Hematopoietic multipotent progenitor cell (in vitro differentiated cells): Measurements from ENCODE around the gene CD82. TPM values are rescaled to one million over a fixed set of nuclear protein-coding genes. Genes with fewer than 3 reads are reported as not detected.
"Not testable (repeated sequence)": the region's sequence is repeated elsewhere in the genome, so short reads cannot be mapped to it uniquely, and the experiment has no call there.

Source experiments
- DNase-seq, 3 donors: peaks; one replicate each; pipeline ENCODE4 v3.0.0-alpha.2; 2011 to 2015; ENCODE audit warnings: low read depth in 2 of 3, low spot score in 2 of 3
- total RNA-seq: library from RNA; depleted of rRNA; stranded (reverse); fragments of >200 nt; gene quantifications from one replicate; pipeline ENCODE4 v1.2.3, GENCODE V29; 2012

Gene CD82
- total RNA-seq, 1 donor: 326 TPM

GRCh38 chr11:44559207-44559939 is 6.1 kb upstream of the CD82 start:
- DNase-seq: peak in 1 of 3 donors; percentile 9

DNA sequence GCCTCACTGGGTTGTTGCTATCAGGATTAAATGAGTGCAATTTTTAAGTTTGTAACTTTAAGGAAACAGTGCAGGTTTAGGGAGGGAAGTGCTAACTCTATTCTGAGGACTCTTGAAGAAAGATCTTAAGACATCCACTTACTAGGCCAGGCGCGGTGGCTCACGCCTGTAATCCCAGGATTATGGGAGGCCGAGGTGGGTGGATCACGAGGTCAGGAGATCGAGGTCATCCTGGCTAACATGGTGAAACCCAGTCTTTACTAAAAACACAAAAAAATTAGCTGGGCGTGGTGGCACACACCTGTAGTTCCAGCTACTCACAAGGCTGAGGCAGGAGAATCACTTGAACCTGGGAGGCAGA is 5.5 kb upstream of the CD82 start:
- DNase-seq: not testable (repeated sequence)

- no peak for DNase-seq
Observed at GRCh38 chr11:44561275-44561805, 4.1 kb upstream of the CD82 start.

DNA sequence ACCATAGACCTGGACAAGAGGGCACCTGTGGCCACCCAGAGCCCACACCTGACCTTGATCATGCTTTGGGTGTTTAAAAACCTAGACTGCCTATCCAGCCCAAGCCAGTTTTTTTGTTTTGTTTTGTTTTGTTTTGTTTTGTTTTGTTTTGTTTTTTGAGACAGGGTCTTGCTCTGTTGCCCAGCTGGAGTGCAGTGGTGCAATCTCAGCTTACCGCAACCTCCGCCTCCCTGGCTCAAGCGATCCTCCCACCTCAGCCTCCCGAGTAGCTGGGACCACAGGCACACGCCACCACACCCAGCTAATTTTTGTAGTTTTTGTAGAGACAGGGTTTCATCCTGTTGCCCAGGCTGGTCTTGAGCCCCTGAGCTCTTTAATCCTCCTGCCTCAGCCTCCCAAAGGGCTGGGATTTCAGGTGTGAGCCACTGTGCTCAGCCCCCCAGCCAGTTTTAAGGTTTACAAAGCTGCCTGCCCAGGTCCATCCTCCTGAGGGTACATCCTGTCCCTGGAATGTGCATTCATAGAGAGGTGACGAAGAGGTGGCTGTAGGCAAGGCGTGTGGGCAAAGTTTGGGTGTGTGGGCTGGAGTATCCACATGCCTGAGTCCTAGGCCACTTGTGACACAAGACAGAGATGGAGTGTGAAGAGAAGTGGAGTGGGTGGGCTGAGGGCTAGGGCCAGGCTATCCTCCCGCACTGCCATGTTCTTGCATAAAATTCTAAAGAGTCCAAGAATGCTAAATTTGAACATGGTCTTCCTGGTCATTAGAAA is 3.3 kb upstream of the CD82 start:
- DNase-seq: no peak

DNA sequence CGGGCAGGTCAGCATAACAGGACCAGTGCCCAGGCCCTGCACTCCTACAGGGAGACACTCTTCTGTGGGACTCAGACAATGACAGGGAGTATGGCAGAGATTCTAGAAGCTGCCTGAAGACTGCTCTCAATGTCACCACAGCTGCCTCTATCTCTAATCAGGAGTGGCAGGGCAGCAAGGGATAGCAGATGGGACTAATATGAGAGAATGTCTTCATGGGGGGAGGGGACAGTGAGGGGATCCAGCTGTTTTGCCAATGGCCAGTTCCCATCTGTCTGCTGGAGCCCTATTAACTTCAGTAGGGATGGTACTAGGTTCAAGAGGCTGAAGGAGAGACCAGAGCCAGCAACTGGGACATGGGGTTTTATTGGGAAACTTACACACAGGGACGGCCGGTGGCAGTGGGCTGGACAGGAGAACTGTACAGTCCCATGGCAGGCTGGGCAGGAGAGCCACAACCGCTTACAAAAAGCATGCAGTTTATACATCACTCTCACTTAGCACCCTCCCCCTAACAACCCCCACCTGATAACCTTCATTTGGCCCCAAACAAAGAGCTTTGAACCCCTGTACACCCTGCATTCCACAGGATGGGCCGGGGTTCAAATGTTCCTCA is 2.5 kb upstream of the CD82 start:
- no peak for DNase-seq

DNA sequence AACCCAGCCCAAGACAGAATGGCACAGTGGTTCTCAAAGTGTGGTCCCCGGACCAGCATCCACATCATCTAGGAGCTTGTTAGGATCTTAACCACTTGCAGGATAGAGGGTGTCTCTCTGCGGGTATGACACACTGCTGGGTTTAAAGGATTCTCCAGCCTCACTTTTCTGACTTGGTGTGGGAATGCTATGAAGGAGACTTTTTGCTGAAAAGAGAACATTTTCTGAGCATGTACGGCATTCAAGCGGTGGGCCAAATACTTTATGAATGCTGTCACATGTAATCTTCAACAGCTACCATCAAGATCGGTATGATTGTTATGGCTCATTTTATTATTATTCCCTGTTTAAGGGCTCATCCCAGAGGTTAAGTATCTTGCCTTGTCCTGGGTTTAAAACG is 1.8 kb upstream of the CD82 start:
- no peak for DNase-seq

DNA sequence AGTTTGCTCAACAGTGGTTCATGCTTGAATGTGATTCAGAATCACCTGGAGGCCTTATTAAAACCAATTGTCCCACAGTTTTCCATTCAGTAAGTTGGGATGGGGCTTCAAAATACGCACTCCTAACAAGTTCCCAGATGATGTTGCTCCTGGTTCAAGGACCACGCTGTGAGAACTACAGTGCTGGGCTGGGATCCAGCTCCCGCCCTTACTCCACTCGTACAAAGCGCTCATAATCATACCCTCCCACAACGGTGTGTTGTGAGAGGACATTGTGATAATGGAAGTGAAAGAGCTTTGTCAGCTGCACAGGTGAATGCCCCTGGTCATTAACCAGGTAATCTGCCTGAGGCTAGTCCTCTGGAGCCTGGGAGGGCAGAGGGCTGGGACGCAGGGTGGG is 1.3 kb upstream of the CD82 start:
- DNase-seq: no peak

DNA sequence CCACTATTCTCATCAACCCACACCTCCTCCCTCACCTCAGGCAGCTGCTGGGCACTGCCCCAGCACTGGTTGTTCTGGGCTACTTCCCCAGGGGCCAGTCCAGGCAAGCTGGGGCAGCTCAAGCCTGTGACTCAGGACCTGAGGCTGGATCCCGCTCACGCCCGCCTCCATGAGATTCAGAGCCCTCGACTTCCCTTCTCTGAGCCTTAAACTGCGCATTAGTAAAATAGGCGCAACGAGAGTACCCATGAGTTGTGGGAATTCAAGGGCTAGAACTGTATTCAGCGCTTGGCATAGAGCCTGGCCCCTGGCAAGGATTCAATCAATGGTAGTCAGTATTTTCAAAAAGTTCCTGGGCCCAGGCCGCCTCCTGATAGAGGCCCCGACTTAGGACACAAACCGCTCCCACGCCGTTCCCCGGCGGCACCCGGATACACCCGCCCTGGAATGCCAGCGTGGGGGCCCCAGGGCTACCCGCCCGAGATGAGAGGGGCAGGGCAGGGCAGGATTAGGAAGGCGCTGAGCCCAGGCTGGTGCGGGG is 723 bp upstream of the CD82 start:
- DNase-seq: peak in 2 of 3 donors; percentile 60 to 77

DNA sequence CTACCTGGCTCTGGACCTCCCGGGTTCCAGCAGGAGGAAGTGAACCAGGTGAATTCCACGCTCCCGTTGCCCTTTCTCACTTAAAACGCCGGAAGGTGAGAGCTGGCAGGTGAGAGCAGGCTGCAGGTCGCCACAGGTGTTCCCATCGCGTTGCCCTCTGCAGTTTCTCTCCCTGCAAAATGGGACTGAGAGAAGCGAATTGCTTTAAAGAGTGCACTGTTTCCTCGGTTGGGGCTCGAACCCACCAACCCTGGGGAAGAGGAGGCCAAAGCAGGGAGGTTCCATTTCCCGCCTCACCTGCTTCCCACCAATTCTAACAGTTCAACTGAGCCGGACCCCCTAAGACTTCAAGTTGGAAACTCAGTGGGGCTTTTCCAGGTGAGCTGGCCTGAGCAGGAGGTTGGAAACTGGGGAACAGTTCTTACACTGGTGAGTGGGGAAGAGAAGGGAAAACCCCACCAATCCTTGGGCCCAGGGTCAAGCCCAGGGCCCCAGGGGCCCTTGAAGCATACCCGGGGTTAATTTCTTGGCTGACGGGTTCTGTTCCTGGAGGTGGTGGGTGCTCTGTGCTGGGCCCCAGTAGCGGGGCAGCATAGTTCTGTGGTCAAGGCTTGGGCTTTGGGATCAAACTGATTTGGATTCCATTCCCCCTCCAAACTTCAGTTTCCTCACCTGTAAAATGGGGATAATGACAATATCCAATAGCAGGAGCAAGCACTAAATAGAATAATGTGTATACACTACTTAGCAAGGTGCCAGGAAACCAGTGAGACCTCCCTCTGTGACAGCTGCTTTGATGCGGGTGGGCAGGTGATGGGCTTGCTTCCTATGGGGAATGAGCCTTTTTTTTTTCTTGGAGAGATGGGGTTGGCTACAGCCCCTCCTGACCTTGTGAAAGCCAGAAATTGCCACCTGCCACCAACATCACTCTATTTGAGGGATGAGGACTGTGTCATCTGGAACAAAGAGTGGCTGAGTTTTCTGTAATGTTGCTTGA is 788 bp downstream of the CD82 start:
- DNase-seq: no peak

GRCh38 chr11:44566952-44567875 is 1.8 kb downstream of the CD82 start:
- no peak for DNase-seq

GRCh38 chr11:44567876-44568256 is 2.4 kb downstream of the CD82 start:
- DNase-seq: no peak

- DNase-seq: no peak
Observed at GRCh38 chr11:44568331-44568657, 2.8 kb downstream of the CD82 start.

GRCh38 chr11:44568658-44569473 is 3.4 kb downstream of the CD82 start:
- peak in 2 of 3 donors; percentile 95 to 96 for DNase-seq

DNA sequence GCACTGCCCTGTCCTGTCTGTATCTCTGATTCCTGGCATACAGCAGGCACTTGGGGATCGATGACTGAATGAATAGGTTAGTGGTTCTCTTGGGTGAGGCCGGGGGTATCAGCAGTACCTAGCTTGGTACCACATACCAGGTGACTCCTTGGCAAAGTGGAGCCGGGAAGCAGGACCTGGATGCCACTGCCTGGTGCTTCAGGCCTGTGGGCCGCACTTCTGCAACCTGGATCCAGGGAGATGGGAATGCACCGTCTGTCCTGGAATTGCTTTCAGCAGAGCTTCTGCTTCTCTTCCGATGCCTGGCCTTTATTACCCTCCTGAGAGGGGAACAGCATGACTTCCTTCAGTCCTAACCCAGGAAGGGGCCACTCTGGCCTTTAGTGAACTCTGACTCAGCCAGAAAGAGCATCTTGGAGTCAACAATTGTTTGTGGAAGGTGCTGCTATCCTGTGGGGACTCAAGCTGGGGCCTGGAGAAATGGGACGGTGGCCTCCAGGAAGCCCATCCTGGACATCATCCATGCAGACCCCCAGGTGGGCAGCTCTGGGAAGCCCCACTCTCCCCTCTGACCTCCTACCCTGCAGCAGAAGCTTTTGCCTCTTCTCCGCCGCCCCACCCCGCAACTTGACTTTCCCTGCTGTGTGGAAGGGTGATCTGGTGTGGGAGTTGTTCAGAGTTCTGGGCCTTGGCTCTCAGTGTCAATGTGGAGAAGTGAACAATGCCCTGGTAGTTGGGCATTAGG is 5.1 kb downstream of the CD82 start:
- DNase-seq: no peak

GRCh38 chr11:44571871-44572270 is 6.4 kb downstream of the CD82 start:
- DNase-seq: no peak

DNA sequence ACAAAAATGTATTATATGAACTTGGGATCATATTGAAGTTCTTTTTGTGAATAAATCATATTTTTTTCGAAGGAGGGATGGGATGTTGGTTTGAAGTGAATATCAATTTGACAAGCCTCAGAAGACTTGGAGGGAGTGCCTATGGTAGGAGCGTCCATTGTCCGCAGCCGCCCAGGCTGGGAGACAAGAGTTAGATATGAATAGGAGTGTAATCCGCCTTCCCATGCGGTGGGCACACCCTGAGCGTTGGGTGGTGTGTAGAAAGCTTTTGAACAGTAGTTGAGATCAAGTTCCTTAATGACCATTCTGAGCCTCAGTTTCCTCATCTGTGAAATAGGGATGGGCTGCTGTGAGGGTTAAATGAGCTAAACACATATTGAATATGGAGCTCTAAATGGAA is 7.0 kb downstream of the CD82 start:
- DNase-seq: no peak

- no peak for DNase-seq
Observed at GRCh38 chr11:44572884-44573283, 7.4 kb downstream of the CD82 start.

- DNase-seq: no peak
Observed at GRCh38 chr11:44573333-44573732, 7.9 kb downstream of the CD82 start.
